Measurements from ENCODE around the gene NREP.
"Not testable (repeated sequence)": the region's sequence is repeated elsewhere in the genome, so short reads cannot be mapped to it uniquely, and the experiment has no call there.

Gene NREP

DNA sequence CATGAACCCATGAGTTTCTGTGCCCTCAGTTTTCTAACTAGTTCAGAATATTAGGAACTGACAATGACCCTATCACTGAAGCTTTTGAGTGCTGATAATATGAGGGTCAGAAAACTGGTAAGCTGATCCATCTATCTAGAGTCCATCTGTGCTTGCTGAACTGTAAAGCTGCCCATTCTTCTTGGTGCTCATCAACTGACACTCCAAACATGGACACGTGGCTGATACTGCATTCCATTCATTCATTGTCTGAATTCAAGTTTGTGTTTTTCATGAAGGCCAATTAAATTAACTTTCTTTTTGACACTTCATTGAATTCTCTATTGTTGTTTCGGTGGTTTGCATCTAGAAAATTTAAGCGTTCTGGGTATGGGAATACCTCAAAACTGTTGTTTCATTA lies 17.6 kb downstream of the NREP start:
- DNase-seq (ENCODE audit: low spot score) = no peak

DNA sequence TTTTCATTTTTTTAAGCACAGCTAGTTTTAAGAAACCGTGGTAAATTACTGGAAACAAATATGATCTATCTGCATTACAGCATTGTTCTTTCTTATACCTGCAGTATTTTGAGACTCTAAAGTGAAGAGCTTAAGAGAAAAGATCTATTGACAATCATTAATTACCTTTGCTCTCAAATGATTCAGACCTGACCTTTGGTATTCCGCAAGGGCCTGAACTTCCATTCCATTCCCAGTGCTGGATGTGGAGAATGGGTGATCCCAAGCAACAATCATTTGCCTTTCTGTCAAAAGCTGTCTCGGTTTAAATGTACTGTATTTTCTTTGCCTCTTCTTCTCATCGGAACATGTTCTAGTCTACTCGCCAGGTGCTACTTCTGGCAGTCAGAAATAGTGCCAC lies 18.9 kb downstream of the NREP start:
- no peak for DNase-seq (ENCODE audit: low spot score)

DNA sequence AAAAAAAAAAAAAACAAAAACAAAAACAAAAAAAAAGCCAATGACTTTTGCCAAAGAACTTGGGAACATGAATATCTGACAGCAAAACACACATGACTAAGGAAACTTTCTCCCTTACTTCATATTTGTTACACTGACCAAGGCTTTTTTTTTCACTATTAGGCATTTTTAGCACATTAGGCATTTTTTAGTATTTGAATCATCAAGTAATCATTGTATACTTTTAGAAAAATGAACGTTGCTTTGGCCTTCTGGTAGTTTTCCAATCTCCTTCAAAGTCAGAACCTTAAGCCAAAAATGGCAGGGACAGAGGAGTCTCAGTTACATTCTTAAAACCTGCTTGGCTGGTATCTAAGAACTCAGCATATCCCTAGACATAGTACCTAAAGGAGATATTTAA lies 19.3 kb downstream of the NREP start:
- DNase-seq (ENCODE audit: low spot score) = no peak

- DNase-seq (ENCODE audit: low spot score) = no peak
Observed at GRCh38 chr5:111735583-111736270, 21.3 kb downstream of the NREP start.

DNA sequence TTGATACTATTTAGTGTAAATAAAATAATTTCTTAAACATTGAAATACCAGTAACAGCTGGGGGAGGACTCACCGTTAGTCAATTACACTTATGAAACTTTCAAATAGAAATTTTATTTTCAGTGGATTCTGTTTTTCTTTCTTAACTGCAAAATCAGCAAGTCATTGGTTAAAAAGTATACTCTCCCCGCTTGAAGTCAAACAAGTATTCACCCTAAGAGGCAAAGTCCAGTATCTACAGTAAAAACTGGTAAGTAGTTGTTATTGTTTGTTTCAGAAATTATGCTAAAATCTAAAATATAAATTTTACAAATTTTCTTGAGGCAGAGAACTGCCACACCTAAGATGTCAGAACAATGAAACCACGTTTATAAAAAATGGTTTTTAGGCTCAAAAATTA lies 22.4 kb downstream of the NREP start:
- no peak for DNase-seq (ENCODE audit: low spot score)

- DNase-seq (ENCODE audit: low spot score) = no peak
Observed at GRCh38 chr5:111734013-111734412, 23.0 kb downstream of the NREP start.

GRCh38 chr5:111733571-111733970 lies 23.4 kb downstream of the NREP start:
- no peak for DNase-seq (ENCODE audit: low spot score)

DNA sequence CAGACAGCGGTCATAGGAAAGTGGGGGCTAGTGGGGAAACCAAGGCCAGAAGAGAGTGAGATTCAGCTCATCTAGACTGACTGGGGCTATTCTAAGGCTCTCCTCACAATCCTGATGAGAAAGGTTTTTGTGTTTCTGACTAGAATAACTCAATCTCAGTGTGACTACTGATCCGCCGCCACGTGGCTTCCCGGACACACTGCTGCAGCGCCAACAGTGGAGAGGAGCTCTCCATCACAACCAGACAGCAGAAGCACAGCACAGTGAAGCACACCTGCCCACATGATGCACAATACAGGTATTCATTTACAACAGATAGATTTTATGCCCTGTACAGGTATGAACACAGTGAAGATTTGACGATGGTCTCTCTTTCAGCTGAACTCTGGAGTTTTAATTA lies 25.4 kb downstream of the NREP start:
- DNase-seq (ENCODE audit: low spot score) = no peak

DNA sequence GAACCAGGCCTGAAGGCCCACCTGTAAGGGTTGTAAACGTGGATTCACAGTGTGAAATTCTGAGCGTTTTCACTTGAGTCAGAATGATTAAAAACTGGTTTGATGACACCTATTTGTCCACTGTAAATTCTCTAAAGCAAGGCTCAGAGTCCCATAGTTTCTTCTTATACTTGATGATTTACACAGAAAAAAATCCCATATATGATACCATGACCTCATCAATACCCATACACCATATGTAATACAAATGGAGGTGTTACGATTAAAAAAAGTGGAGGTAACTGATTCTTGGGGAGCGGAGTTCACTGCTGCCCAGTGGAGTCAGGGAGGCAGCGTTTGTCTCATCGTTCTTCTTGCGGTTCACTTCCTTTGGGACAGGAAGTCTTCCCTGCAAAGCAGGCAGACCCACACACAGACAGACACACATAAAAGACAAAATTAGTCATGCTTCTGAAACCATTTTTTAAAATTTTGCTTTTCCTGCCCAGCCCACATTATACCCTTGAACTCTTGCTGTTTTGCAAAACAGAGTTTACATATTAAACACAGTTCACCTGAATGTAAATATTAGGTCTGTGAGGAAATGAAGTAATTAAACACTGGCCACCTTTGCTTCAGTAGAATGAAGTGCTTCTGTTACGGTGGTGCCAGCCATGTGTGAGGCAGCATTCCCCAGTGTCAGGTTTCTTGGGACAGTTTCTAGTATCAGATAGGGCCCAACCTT lies 26.2 kb downstream of the NREP start:
- DNase-seq (ENCODE audit: low spot score) = no peak

- no peak for DNase-seq (ENCODE audit: low spot score)
Observed at GRCh38 chr5:111728941-111729340, 28.1 kb downstream of the NREP start.

DNA sequence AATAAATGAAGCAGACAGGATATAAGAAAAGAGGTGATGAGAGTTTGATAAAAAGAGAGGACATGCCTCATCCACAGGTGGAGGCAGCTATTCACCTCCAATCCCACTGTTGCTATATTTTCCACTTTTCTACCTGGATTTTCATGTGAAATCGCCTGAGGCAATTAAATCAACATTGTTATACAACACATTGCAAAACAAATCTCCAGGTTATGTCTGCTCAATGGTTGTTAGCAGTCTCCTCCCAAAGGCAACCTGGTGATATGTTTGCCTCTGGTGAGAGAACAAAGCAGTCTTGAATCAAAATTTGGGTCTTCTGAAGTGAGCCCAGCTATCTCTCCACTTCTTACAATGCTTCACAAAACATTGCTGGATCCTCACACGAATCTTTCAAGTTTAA lies 30.0 kb downstream of the NREP start:
- no peak for DNase-seq (ENCODE audit: low spot score)

DNA sequence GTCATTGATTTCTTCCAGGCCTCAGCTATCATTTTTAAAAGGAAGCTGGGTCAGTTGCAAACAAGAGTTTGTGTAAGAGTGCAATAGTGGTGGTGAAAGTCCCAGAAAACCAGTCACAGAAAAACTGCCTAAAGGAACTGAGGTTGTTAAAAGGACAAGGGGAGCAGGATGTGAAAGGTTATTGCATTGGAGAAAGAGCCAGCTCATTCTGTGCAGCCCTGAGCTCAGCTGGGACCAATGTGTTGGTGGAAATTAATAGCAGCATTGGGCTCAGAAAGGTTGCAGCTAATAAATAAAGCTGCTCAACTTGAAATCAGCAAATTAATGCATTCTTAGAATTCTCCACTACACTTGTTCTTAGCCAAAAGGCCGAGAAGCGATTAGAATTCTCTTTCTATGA lies 34.9 kb downstream of the NREP start:
- DNase-seq (ENCODE audit: low spot score) = no peak

GRCh38 chr5:111720333-111720890 lies 36.6 kb downstream of the NREP start:
- no peak for DNase-seq (ENCODE audit: low spot score)

DNA sequence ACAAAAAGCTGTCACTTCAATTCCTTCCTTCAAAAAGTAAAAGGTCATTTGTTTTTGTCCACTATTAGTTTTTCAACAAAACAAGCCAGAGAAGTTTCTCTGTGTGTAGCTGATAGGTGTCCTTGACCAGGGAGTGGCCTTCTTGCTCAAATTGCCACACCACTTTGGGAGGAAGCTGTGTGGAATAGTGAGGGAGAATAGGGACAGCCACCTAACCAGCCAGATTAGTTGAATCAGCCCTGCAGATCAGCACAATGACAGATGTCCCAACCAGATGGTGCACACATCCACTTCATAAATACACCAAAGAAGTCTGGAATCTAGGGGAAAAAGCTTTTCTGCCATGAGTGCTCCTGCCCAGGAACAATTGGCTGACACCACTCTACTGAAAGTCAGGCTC lies 37.2 kb downstream of the NREP start:
- DNase-seq (ENCODE audit: low spot score) = no peak

- not testable (repeated sequence) for DNase-seq (ENCODE audit: low spot score)
Observed at GRCh38 chr5:111716789-111717188, 40.2 kb downstream of the NREP start.

DNA sequence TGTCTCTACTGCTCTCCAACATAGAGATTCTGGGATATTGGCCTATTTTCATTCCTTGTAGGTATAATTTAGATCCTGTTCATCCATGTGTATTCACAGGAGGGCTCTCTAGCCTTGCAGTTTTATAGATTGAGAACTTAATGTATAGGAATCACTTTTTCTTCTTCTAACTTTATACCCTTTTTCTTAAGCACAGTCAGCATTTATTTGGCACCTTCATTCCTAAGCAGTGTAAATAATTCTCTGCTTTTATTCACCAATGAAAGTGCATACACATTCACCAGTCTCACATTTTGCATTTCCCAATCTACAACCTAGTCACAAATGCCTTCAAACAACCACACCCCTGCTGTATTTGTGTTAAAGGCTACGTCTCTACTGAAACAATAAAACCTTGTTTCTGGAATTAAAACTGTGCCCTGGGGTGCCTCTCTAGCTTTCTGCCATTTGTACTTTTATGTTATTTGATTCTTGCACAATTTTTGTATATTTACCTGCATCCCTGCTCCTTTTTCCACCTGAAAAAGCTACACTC lies 49.3 kb downstream of the NREP start:
- no peak for DNase-seq (ENCODE audit: low spot score)

DNA sequence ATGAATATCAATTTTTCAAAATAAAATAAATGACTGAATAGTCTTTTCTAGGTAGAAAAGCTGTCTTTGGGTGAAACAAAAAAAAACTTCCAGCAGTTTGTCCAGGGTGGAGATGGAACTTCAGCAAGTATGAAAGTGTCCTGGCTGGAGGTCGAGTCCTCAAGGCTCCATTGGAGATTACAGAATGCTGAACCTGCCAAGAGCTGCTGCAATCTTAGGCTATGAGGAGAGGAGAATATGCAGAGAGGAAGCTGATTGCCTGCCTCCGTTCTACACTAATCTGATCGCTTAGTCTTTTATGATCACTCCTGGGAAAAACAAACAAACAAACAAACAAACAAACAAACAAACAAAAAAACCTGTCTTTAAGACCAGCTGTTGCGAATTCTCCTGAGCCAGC lies 50.6 kb downstream of the NREP start:
- no peak for DNase-seq (ENCODE audit: low spot score)

DNA sequence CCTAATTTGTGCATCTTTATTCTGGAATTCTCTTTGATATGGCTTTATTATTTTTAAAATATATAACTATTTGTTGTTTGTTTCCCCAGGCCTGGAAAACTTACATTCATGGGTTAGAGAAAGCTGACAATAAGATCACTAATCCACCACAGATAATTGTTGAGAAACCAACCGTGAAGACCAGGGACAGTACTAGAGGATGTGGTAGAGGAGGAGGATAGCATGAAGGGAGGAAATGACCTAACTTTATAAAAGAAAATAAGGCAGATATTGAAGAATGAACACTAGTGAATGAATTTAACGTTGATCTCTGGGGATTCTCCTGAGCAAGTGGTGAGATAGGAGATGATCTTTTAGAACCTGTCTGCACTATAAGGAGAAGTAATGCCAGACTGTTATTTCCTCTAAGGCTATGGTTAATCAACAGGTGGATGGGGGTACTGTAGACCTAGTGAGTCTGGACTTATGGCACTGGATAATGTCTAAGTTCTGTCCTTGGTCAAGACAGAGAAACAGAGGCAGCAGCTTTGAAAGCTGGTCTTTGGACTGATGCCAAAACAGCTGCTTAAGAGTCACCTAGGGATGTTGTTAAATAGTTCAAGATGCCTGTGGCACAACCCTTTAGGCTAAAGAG lies 52.4 kb downstream of the NREP start:
- DNase-seq (ENCODE audit: low spot score) = no peak

GRCh38 chr5:111703662-111704061 lies 53.3 kb downstream of the NREP start:
- DNase-seq (ENCODE audit: low spot score) = no peak

DNA sequence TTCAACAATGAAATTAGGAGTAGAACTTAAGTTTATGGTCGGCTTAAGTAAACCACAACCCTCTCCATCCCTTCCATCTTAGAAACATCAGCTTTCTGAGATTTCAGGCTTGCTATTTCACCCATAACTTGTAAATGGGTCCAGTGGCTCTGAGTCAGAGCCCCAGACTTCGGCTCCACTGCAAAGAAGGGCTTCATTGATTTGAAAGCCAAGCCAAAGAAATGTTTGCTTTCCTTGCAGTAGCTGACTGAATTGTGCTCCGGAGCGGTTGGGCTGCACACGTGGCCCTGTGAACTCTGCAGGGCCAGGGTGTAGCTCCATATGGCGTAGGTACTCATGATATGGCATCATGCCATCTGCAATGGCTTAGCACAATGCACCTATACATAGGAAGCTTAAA lies 57.0 kb downstream of the NREP start:
- DNase-seq (ENCODE audit: low spot score) = no peak

DNA sequence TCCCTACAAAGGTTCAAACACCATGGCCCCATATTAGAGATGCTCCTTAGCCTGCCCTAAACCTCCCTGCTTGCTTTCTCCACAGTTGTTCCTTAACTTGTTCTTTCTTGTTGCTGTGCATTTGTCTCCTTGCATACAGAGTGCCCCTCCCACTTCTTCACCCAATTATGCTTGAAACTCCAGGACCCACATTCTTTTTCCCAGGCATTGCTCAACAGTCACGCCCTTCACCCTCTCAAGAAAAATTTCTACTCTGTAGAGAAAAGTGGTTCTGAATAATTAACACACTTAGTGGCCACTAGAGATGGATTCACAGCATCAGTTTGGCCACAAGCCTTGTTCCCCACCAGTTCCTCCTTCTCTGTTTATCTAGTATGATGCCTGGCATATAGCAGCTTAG lies 57.7 kb downstream of the NREP start:
- DNase-seq (ENCODE audit: low spot score) = no peak

- DNase-seq (ENCODE audit: low spot score) = no peak
Observed at GRCh38 chr5:111697881-111698757, 58.9 kb downstream of the NREP start.

All from SW480 (cell line).